Activated B cell treated with CpG ODN at 0.5 μM for 24 hours (primary cell): ENCODE measurements around the gene SLC22A12. TPM values are rescaled to one million over a fixed set of nuclear protein-coding genes. Genes with fewer than 3 reads are reported as not detected.

Experiments
- ATAC-seq: fragments of 200-7000 bp; cut with Tn5 transposase; one replicate; pipeline ENCODE4 v1.10.0; 2021; ENCODE audit warnings: low read depth, mild to moderate bottlenecking, moderate library complexity
- CTCF ChIA-PET: fragments of 350-600 bp; sonication (Branson Sonifier 250); formaldehyde crosslinking; loops from one replicate; lab custom pipeline; 2021; ENCODE audit warnings: antibody characterized with exemption; lab: Charles Lee
- POLR2A ChIA-PET: fragments of 350-600 bp; sonication (Branson Sonifier 250); formaldehyde crosslinking; loops from one replicate; lab custom pipeline; 2021; ENCODE audit warnings: antibody characterized with exemption; lab: Charles Lee
- DNase-seq: peaks from one replicate; pipeline ENCODE4 v3.0.0; 2022
- H3K27ac Mint-ChIP-seq: one replicate; pipeline ENCODE4 v1.8.0; 2020; ENCODE audit warnings: mixed read lengths
- H3K27me3 Mint-ChIP-seq: one replicate; pipeline ENCODE4 v1.8.0; 2021; ENCODE audit warnings: mixed read lengths
- H3K36me3 Mint-ChIP-seq: one replicate; pipeline ENCODE4 v1.8.0; 2021; ENCODE audit warnings: low read depth, mixed read lengths
- H3K4me1 Mint-ChIP-seq: one replicate; pipeline ENCODE4 v1.8.0; 2021; ENCODE audit warnings: mixed read lengths
- H3K4me3 Mint-ChIP-seq: one replicate; pipeline ENCODE4 v1.8.0; 2020; ENCODE audit warnings: mild to moderate bottlenecking, mixed read lengths
- H3K9me3 Mint-ChIP-seq: one replicate; pipeline ENCODE4 v1.8.0; 2020; ENCODE audit warnings: mixed read lengths
- CTCF ChIP-seq: fragments of 200-600 bp; IDR thresholded peaks from one replicate; pipeline ENCODE4 v1.8.0; 2022; ENCODE audit warnings: antibody characterized with exemption, mild to moderate bottlenecking
- intact Hi-C: fragments of 100-400 bp; cut with micrococcal nuclease; formaldehyde crosslinking; loops from one replicate; pipeline ENCODE4 v1.15.1; 2024
- total RNA-seq: library from RNA; stranded (reverse); gene quantifications from 2 replicates; pipeline ENCODE4 v1.2.3, GENCODE V29; 2022

SLC22A12 gene
- total RNA-seq, 1 donor from 2014 or later = not detected

- Mint-ChIP-seq H3K27me3 (no peaks in the 10 kb centered on the region), H3K27ac (no peak overlapping the region), H3K36me3 (no peaks in the 10 kb centered on the region), H3K4me1 (no peaks in the 10 kb centered on the region), H3K9me3 (no peaks in the 10 kb centered on the region), H3K4me3 (no peak overlapping the region)
- intact Hi-C loops = no loop called here
- ATAC-seq (no peak), DNase-seq (no peak)
- CTCF ChIA-PET = no interaction called here
- POLR2A ChIA-PET = no interaction called here
- TF ChIP-seq CTCF = no peak
These were observed 23.8 kb upstream of the SLC22A12 start for GRCh38 chr11:64566915-64567891.

GRCh38 chr11:64568041-64568571 is 22.9 kb upstream of the SLC22A12 start:
- ChIA-PET POLR2A (no interaction called here), CTCF (no interaction called here)
- no peak for TF ChIP-seq CTCF
- peaks cover 6% of the 10 kb centered on the region for H3K27me3 Mint-ChIP-seq
- H3K4me3 Mint-ChIP-seq = no peak overlapping the region
- ATAC-seq (no peak), DNase-seq (no peak)
- intact Hi-C loops = no loop called here
- no peaks in the 10 kb centered on the region for H3K36me3 Mint-ChIP-seq
- no peaks in the 10 kb centered on the region for H3K9me3 Mint-ChIP-seq
- no peak overlapping the region for H3K27ac Mint-ChIP-seq
- H3K4me1 Mint-ChIP-seq = no peaks in the 10 kb centered on the region

GRCh38 chr11:64568584-64569140 is 22.4 kb upstream of the SLC22A12 start:
- Mint-ChIP-seq H3K4me1 (no peaks in the 10 kb centered on the region), H3K4me3 (no peak overlapping the region), H3K27ac (no peak overlapping the region), H3K36me3 (no peaks in the 10 kb centered on the region), H3K9me3 (no peaks in the 10 kb centered on the region), H3K27me3 (peaks cover 6% of the 10 kb centered on the region)
- no peak for ATAC-seq
- TF ChIP-seq CTCF = no peak
- DNase-seq = no peak
- intact Hi-C loops = no loop called here
- CTCF ChIA-PET = no interaction called here
- POLR2A ChIA-PET = no interaction called here

GRCh38 chr11:64569300-64569970 is 21.6 kb upstream of the SLC22A12 start:
- Mint-ChIP-seq H3K4me3 (no peak overlapping the region), H3K9me3 (no peaks in the 10 kb centered on the region), H3K36me3 (no peaks in the 10 kb centered on the region), H3K27me3 (peaks cover 6% of the 10 kb centered on the region), H3K4me1 (no peaks in the 10 kb centered on the region), H3K27ac (no peak overlapping the region)
- TF ChIP-seq CTCF = no peak
- DNase-seq (no peak), ATAC-seq (no peak)
- POLR2A ChIA-PET = no interaction called here
- CTCF ChIA-PET = no interaction called here
- intact Hi-C loops = no loop called here

GRCh38 chr11:64570341-64570740 is 20.7 kb upstream of the SLC22A12 start:
- peaks cover 6% of the 10 kb centered on the region for H3K27me3 Mint-ChIP-seq

More at GRCh38 chr11:64570341-64570740, 20.7 kb upstream of the SLC22A12 start:
- H3K9me3 Mint-ChIP-seq = no peaks in the 10 kb centered on the region
- no peak for ATAC-seq
- no peaks in the 10 kb centered on the region for H3K36me3 Mint-ChIP-seq
- no peaks in the 10 kb centered on the region for H3K4me1 Mint-ChIP-seq
- intact Hi-C loops = no loop called here
- ChIA-PET POLR2A (no interaction called here), CTCF (no interaction called here)
- no peak overlapping the region for H3K4me3 Mint-ChIP-seq
- no peak overlapping the region for H3K27ac Mint-ChIP-seq
- no peak for DNase-seq
- TF ChIP-seq CTCF = no peak
